ENCODE measurements around the gene IL17RA.

IL17RA gene

DNA sequence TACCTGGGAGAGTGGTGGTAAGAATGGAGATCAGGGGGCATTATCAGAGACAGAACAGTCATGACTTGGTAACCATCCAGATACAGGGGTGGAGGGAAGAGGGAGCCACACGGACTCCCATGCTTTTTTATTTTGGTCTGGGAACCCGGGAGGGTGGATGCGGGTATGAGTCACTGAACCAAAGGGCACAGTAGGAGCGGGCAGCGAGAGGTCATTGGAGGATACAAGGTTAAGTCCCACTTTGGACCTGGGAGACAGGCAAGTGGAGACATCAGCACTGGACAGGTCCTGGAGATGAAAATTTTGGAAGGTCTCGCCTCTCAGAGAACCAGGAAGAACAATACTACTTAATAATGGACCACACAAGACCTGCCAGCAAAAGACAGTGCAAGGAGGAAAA lies 67.5 kb downstream of the IL17RA start:
- no peak overlapping the region for H3K4me3 ChIP-seq (ENCODE audit: low read depth, low read length)

DNA sequence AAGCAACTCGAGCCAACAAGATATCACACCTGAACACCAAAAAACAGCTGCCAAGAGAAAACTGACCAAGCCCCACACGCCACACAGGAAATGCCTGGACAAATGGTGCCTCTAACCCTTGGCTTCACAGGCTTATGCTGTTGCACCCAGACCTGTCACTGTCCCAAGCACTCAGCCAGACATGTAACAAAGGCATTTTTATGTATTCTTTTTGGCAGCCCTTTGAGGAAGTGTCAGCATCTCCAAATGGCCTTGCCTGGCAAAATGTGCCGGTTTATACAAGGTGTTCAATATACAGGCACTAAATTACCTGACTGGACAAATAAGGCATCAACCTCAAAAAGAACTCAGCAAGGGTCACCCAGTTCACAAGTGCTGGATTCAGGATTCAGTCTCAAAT lies 68.2 kb downstream of the IL17RA start:
- no peak overlapping the region for H3K4me3 ChIP-seq (ENCODE audit: low read depth, low read length)

DNA sequence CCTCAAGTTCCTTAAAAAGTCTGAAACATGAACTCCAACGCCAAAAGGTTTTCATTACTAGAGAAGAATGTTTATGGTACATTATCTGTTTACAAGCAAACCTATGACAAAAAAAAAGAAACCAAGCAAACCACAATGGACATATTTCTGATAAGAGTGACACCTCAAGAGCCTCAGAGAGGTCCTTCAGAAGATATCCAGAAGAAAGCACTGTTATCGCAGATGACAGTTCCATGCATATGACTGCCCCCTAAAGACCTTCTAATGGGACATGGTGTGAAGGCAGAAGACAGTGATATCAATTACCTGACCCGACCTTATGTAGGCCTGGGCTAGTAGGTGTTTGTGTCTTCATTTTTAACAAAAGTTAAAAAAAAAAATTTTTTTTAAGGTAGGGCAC lies 71.1 kb downstream of the IL17RA start:
- H3K4me3 ChIP-seq (ENCODE audit: low read depth, low read length), result no peak overlapping the region

DNA sequence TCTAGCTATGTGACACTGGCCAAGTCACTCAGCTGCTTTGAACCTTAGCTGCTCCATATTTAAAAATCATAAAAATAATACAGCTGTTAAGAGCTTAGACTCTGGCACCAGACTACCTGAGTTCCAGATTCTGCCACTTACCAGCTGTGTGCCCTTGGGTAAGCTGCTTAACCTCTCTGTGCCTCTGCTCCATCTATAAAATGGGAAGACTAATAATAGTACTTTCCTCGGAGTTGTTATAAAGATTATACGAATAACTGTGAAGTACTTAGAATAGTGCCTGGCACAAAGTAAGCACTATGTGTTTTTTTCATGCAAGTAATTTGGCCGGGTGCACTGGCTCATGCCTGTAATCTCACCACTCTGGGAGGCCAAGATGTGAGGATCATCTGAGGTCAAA lies 72.9 kb downstream of the IL17RA start:
- no peak overlapping the region for H3K4me3 ChIP-seq (ENCODE audit: low read depth, low read length)

DNA sequence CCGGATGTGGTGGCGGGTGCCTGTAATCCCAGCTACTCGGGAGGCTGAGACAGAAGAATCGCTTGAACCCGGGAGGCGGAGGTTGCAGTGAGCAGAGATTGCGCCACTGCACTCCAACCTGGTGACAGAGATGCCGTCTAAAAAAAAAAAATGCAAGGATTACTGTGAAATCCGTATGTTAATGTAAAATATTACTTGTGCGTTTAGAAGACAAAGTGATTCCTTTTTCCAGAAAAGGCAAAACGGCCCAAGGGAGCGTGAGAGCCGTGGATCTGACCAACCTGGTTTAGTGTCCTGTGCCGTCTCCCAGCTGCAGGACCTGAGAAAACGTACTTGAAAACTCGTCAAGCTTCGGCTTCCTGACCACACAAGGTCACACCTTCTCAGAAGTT lies 73.4 kb downstream of the IL17RA start:
- H3K4me3 ChIP-seq (ENCODE audit: low read depth, low read length), result peak overlapping the region; percentile 62

DNA sequence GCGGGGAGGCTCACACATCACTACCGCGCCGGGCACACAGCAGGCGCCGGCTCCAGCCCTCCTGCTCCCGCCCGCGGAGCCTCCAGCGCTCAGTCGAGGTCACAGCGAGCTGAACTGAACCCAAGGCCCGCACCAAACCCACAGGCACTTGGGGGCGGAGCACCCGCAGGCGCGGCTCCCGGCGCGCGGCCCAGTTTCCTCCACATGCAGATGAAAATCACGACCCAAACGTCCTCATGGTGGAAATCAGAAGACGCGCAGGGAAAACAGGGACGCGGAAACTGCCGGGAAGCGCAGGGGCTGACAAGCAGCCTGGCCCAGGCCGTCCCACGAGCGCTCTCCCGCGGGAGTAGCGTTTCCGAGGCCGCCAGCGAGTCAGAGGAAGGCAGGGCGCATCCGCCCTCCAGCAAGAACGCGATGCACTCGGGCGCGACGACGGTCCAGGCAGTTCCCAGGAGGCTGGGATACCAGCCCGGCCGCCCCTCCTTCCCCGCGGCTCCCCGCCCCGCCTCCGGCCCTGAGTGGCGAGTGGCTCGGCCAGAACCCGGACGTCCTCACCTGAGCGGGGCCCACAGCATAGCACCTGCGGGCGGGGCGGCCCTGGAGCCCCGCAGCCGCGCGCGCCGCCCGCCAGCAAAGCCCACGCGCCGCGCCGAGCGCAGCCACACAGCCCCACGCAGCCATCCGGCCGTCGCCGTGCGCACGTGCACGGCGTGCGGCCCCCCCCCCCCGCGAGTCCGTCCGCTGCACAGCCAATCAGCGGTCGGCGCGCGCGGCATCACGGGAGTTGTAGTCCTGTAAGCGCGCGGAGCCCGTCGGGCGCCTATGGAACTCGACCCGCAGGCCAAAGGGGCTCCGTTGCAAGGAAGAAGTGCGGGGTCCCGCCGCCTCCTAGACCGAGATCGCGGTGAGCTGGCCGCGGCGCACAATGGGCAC lies 74.0 kb downstream of the IL17RA start, which contains the start of gene HDHD5:
HDHD5 (minus strand) TSS at position 710 of the 936 bp plus-strand sequence; CDS start at position 684, 26 bp downstream.
- H3K4me3 ChIP-seq (ENCODE audit: low read depth, low read length), result peak within 1 kb of the TSS; percentile 62

DNA sequence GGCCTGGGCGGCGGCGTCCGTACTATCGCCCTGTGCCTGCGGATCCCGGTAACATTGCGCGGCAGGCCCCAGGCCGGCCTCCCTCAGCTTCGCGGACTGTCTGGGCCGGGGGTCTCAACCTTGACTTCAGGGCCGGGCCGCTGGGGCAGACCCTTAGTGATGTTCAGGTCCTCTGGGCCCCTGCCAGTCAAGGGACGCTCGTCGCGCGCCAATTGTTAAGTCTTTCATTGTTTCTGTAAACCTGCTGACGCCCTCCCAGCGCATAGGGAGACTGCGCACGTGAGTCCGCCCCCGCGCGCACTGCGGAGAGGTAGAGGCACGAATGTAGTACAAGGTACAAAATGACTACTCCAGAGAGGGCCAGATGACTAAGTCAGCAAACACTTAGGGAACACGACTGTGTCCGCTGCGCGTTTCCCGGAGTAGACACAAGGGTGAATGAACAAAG lies 74.7 kb downstream of the IL17RA start:
- H3K4me3 ChIP-seq (ENCODE audit: low read depth, low read length), result peak overlapping the region; percentile 33

DNA sequence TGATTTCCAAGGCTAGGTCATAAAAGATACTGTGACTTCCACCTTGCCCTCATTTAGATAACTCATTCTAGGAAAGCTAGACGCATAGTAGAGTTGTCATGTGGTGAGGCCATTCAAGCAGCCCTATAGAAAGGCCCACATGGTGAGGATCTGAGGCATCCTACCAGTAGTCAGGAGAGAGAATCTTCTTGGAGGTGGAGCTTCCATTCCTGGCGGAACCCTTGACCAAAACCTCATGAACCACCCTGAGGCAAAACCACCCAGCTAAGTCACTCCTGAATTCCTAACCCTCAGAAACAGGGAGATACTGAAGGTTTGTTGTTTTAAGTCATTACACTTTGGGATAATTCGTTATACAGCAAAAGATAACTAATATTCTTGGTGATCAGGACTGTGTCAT lies 77.2 kb downstream of the IL17RA start:
- H3K4me3 ChIP-seq (ENCODE audit: low read depth, low read length), result no peak overlapping the region

DNA sequence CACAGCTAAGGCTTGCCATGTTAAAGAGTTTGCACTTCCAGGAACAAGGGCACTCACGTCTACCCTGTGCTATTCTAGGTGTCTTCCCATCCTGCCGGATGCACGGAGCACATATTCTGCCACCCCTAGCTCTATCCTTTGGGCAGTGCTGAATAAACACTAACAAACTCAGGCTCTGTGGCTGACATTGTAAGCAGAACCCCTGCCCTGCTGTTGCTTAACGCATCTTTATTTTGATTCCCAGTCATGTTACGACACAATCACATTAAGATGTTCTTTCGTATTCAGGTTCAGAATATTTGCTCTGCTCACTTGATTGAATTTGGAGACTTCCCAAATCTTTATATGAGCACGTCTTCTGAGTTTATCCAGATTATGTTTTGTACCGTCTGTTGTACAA lies 77.9 kb downstream of the IL17RA start:
- H3K4me3 ChIP-seq (ENCODE audit: low read depth, low read length), result no peak overlapping the region

DNA sequence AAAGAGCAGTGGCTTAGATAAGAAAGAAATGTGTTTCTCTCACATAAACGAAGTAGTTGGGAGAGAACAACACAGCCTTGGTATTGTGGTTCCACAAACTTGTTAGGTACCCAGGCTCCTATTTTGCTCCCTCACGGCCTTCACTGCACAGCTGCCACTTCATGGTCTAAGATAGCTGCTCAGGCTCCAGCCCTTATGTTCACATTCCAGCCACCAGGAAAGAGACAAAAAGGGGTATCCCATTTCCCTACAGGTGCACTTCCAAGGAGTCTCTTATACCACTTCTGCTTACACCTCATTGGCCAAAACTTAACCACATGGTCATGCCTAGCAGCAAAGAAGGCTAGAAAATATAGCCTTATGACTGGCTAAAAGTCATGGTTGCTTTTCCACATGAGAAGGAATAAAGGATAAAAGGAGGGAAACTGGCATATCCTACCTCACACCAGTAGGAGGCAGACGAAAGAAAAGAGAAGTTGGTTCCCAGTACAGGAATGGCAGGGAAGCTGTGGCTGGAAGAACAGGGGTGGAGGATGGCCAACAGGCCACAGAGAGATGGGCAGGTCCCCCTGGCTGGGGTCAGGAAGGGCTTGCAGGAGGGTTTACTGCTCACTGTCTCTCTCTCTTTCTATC lies 79.7 kb downstream of the IL17RA start:
- no peak overlapping the region for H3K4me3 ChIP-seq (ENCODE audit: low read depth, low read length)
